Glomerular endothelial cell (primary cell): Measurements from ENCODE around the gene AARS2. TPM values are rescaled to one million over a fixed set of nuclear protein-coding genes. Genes with fewer than 3 reads are reported as not detected.

Experiments
- DNase-seq: peaks from one replicate; pipeline ENCODE4 v3.0.0-alpha.2; 2011; ENCODE audit warnings: low read depth, low spot score; ENCODE audit errors: extremely low read depth
- total RNA-seq: library from RNA; depleted of rRNA; stranded (reverse); fragments of >200 nt; gene quantifications from 2 replicates; pipeline ENCODE4 v1.2.3, GENCODE V29; 2015

AARS2 gene
- total RNA-seq, 1 donor from 2014 or later, result 12.6 TPM

- no peak for DNase-seq
Measured at GRCh38 chr6:44301782-44302564, 11.2 kb downstream of the AARS2 start.

DNA sequence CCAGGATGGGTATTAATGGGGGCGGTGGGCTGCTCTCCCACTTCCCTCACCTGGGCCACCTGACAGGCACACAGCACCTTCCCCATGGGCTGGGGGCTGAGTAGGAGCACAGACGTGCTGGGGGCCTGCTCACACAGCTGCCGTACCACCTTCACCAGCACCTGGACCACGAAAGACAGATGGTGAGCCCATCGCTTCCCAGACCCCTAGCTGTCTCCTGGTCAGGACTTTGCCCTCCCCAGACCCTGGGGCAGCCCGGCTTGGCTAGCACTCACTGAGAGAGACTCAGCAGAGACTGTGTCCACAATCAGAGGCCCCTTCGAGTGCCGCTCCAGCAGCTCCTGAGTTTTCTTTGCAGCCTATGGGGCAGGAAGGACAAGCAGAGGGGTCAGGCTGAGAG lies 12.0 kb downstream of the AARS2 start:
- no peak for DNase-seq

GRCh38 chr6:44300292-44300823 lies 12.8 kb downstream of the AARS2 start:
- no peak for DNase-seq

DNA sequence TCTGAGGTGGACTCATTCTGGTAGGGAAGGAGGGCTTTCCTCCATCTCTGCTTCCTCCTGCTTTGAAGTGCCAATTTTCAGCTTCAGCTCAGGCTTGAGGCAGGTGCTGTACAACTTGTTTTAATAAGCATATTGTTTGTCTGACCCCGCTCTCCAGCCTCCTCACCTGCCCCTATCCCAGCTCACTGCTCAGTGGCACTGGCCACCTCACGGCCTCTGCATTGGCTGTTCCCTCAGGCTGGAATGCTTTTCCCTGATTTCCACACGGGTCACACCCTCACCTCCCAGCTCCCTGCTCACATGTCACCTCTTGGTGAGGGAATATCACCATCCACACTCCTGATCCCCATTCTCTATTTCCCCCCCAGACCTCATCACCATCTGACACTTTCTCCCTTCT lies 14.3 kb downstream of the AARS2 start:
- no peak for DNase-seq

DNA sequence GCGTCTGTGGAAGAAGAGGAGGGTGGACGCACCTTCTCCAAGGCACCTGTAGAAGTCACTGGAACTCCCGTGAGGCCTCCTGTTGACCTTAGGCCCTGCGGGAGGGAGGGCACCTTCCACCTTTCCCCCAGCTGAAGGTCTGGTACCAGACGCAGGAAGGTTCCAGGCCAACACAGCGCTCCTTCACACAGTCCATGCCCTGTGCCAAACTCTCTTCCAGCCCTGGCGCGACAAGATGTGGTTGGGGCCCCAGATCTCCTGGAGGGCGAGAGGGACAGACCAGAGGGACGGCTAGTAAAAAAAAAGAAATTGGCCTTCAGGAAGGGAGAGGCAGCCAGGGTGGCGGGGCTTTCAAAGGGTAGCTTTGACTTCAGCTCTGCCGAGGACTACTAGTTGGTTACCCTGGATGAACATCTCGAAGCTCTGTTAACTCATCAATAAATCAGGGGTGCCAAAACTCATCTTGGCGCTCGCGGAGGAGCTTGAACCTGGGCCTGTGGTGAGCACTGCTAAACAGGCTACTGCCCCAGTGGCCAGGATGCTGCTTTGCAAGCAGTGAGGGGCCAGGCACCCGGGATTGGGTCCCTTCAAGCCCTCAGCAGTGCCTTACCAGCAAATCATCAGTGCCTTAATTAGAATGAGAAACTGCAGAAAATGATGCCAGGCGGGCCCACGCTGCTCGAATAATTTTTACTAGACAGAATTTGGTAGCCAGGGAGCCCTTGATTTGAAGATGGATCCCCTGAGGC lies 14.9 kb downstream of the AARS2 start:
- DNase-seq, result no peak

GRCh38 chr6:44297063-44298038 lies 15.8 kb downstream of the AARS2 start:
- DNase-seq, result no peak

DNA sequence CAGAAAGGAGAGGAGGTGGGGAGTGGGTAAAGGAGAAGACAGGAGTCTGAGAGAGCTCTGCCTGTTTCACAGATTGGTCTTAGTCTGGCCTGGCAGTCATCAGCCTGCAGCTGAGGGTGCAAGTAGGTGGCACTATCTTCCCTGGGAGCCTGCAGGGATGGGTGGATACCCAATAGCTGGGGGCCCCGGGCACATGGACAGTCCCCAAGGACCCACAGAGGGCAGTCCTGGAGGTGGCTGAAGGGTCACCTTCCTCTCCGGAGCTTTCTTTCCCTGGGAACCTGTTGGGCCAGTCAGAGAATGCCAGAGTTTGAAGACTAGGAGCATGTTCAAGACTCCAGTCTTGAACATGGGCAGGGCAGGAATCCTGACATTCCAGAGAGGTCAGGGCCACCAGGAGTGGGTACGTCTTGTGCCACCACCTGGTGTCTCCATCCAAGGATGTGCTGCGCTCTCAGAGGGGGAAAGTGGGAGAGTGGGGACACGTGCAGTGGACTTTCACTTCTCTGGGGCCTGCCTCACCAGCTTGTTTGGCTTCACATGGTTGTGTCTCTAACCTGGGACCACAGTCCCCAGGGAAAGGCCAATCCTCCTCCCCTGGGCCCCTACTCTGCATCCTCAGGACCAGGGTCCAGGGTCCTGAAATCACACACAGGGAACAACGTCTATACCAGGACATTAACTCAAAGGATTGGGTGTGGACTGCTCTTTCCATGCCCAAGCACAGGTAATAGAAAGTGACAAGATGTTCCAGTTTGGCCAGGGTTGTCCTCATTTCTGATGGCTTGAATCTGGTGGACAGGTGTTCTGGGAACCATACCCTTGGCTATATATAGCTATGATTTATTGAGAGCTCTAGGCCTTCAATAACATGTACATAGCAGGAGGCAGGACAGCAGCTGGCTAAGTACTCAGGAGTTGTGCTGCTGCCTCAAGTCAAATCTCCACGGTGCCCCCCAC lies 18.0 kb downstream of the AARS2 start:
- DNase-seq, result no peak

GRCh38 chr6:44292661-44293365 lies 20.3 kb downstream of the AARS2 start:
- no peak for DNase-seq

GRCh38 chr6:44291841-44292240 lies 21.3 kb downstream of the AARS2 start:
- no peak for DNase-seq

DNA sequence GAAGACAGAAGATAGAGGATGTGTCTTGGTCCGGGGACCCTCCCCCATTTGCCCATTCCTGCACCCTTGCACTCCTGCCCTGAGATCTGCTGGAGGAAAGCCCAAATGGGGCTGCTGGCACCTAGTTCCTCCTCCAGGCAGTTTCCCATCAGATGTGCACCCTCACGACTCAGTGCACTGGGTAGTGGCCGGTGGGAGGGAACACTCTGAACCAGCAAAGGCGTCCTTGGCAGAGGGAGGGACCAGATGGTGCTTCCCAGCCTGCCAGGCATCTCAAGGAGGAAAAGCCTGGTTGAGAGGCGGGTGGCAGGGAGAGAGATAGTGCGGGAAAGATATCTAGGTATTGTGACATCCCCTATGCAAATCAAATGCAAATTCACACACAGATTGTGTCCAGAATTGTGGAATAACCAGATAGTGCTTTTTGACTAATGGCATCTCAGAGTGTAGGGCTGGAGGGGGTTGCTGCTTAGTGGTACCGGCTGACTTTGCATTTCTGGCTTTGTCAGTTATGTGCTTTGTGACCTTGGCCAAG lies 23.4 kb downstream of the AARS2 start:
- no peak for DNase-seq

- no peak for DNase-seq
Measured at GRCh38 chr6:44286747-44287146, 26.4 kb downstream of the AARS2 start.

DNA sequence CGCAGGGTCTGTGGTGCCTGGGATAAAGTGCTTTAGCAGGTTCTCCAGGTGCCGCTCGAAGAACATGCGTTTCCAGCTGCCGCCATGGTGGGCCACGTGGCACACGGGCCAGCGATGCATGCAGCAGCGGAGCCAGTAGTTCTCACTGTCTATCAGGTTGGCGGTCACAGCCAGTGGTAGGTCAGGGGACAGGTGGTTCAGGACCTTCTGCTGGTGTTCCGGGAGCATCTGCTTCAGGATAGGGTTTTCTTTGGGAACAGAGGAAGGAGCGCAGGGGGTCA lies 26.9 kb downstream of the AARS2 start:
- DNase-seq, result no peak

DNA sequence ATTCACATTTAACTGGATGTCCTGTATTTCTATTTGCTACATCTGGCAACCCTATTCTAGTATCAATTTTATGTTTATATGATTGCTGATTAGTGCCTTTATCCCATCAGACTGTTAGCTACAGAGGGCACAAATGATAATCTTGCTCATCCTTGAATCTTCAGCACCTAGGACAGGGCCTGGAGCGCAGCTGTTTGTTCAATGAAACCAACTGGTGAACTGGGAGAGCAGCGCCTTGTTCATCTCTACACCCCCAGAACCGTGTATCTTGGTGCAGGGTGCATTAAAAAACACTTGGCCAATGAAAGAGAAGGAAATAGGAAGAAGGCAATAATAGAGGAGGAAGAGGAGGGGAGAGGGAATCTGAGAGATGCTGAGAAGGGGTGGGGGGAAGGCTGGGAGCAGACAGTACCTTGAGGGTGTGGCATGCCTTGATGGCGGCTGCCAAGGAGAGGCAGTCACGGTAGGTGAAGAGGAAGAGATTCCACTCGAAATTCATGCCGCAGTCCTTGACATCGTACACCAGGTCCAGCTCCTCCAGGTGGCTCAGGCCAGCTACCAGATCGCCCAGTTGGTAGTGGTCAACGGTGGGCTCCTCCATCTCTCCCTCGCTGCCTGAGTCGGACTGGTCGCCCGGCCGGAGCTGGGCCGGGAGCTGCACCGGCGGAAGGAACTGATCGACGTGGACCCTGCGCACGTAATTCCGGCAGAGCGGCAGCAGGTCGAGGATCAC lies 27.4 kb downstream of the AARS2 start:
- no peak for DNase-seq

GRCh38 chr6:44284867-44285266 lies 28.3 kb downstream of the AARS2 start:
- no peak for DNase-seq

GRCh38 chr6:44284121-44284520 lies 29.0 kb downstream of the AARS2 start:
- DNase-seq, result no peak

GRCh38 chr6:44278774-44279697 lies 34.1 kb downstream of the AARS2 start:
- no peak for DNase-seq

- DNase-seq, result no peak
Measured at GRCh38 chr6:44278315-44278714, 34.8 kb downstream of the AARS2 start.
